HFFc6 (cell line): Measurements from ENCODE around the gene CDK14. TPM values are rescaled to one million over a fixed set of nuclear protein-coding genes. Genes with fewer than 3 reads are reported as not detected.

Experiments
- DNase-seq: peaks from one replicate; pipeline ENCODE4 v3.0.0-alpha.2; 2018
- H3K27ac Mint-ChIP-seq: 2 replicates; pipeline ENCODE4 v1.8.0; 2020; ENCODE audit warnings: mild to moderate bottlenecking, mixed read lengths
- H3K27me3 Mint-ChIP-seq: 2 replicates; pipeline ENCODE4 v1.8.0; 2021; ENCODE audit warnings: mild to moderate bottlenecking, moderate library complexity, mixed read lengths; ENCODE audit not compliant: insufficient read depth
- H3K36me3 Mint-ChIP-seq: 2 replicates; pipeline ENCODE4 v1.8.0; 2021; ENCODE audit warnings: low read depth, mixed read lengths
- H3K4me1 Mint-ChIP-seq: 2 replicates; pipeline ENCODE4 v1.8.0; 2020; ENCODE audit warnings: low read depth, mixed read lengths
- H3K4me3 Mint-ChIP-seq: 2 replicates; pipeline ENCODE4 v1.8.0; 2020; ENCODE audit warnings: mild to moderate bottlenecking, moderate library complexity, mixed read lengths
- H3K9me3 Mint-ChIP-seq: 2 replicates; pipeline ENCODE4 v1.8.0; 2020; ENCODE audit warnings: mild to moderate bottlenecking, mixed read lengths
- CTCF ChIP-seq: fragments of 200-600 bp; sonication (generic); IDR thresholded peaks from 2 replicates; pipeline ENCODE4 v1.5.0; 2021; ENCODE audit warnings: antibody characterized with exemption, mild to moderate bottlenecking
- total RNA-seq, 6 experiments: library from RNA; stranded (reverse); fragmentation: NEBNext Ultra II Directional; extraction: Animal tissue kit (Norgen Biotek cat#: 25700); gene quantifications; 2 replicates in 1 of 6; 3 replicates in 5 of 6; pipeline ENCODE4 v1.2.3, GENCODE V29; 2021

The CDK14 gene
- total RNA-seq, 6 experiments from 2014 or later, result 18.4 to 28.6 (median 27.2) TPM

GRCh38 chr7:90564455-90564854, 31.7 kb upstream of the CDK14 start:
- no peak for TF ChIP-seq CTCF
- H3K36me3 Mint-ChIP-seq, result no peaks in the 10 kb centered on the region
- no peaks in the 10 kb centered on the region; the same call in 1 of the 2 replicates for H3K27me3 Mint-ChIP-seq
- no peak overlapping the region for H3K27ac Mint-ChIP-seq
- no peak for DNase-seq
- no peaks in the 10 kb centered on the region for H3K4me1 Mint-ChIP-seq
- H3K9me3 Mint-ChIP-seq, result no peaks in the 10 kb centered on the region
- no peak overlapping the region for H3K4me3 Mint-ChIP-seq

DNA sequence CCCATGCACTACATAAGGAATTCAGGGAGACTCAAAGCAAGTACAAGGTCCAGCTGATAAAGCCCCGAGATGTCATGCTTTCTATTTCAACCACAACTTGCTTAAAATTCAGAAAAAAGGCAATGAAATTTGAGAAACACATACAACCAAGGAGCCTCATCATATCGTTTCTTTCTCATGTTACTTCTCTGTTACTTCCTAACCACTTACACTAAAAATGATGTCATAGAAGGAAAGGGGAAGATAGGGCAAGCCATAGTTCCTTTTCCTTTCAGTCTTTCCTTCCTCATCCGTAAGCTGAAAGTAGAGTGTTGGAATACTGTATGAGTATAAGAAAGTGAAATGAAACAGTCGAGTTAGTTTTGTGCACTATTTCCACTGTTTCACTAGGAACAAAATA, 27.9 kb upstream of the CDK14 start:
- H3K4me3 Mint-ChIP-seq, result no peak overlapping the region
- no peak overlapping the region for H3K27ac Mint-ChIP-seq
- TF ChIP-seq CTCF, result no peak
- H3K4me1 Mint-ChIP-seq, result peaks cover 5% of the 10 kb centered on the region; the same call in 1 of the 2 replicates
- no peaks in the 10 kb centered on the region for H3K36me3 Mint-ChIP-seq
- H3K9me3 Mint-ChIP-seq, result no peaks in the 10 kb centered on the region
- no peak for DNase-seq
- no peaks in the 10 kb centered on the region; the same call in none of the 2 replicates for H3K27me3 Mint-ChIP-seq

GRCh38 chr7:90569368-90569767, 26.8 kb upstream of the CDK14 start:
- Mint-ChIP-seq H3K27ac (no peak overlapping the region), H3K9me3 (no peaks in the 10 kb centered on the region), H3K4me1 (peaks cover 5% of the 10 kb centered on the region; the same call in 1 of the 2 replicates), H3K4me3 (no peak overlapping the region), H3K36me3 (no peaks in the 10 kb centered on the region), H3K27me3 (no peaks in the 10 kb centered on the region; the same call in 1 of the 2 replicates)
- no peak for TF ChIP-seq CTCF
- no peak for DNase-seq

- Mint-ChIP-seq H3K27me3 (no peaks in the 10 kb centered on the region; the same call in 1 of the 2 replicates), H3K27ac (no peak overlapping the region), H3K9me3 (no peaks in the 10 kb centered on the region), H3K36me3 (no peaks in the 10 kb centered on the region), H3K4me1 (peaks cover 5% of the 10 kb centered on the region; the same call in 1 of the 2 replicates), H3K4me3 (no peak overlapping the region)
- TF ChIP-seq CTCF, result no peak
- no peak for DNase-seq
Observed at GRCh38 chr7:90570373-90570959, 25.7 kb upstream of the CDK14 start.

GRCh38 chr7:90574146-90574819, 21.8 kb upstream of the CDK14 start:
- H3K4me1 Mint-ChIP-seq, result peaks cover 11% of the 10 kb centered on the region
- no peaks in the 10 kb centered on the region for H3K36me3 Mint-ChIP-seq
- TF ChIP-seq CTCF, result no peak
- H3K27ac Mint-ChIP-seq, result no peak overlapping the region
- no peaks in the 10 kb centered on the region for H3K9me3 Mint-ChIP-seq
- no peaks in the 10 kb centered on the region; the same call in 1 of the 2 replicates for H3K27me3 Mint-ChIP-seq
- no peak for DNase-seq
- no peak overlapping the region for H3K4me3 Mint-ChIP-seq
